Activated naive CD8-positive, alpha-beta T cell treated with anti-CD3 and anti-CD28 coated beads for 36 hours (primary cell): Measurements from ENCODE around the gene PCDHA4. TPM values are rescaled to one million over a fixed set of nuclear protein-coding genes. Genes with fewer than 3 reads are reported as not detected.

Experiments used
- total RNA-seq, 2 experiments: library from RNA; stranded (reverse); gene quantifications; one replicate each; pipeline ENCODE4 v1.2.3, GENCODE V29; 2021

The PCDHA4 gene
- total RNA-seq, 2 experiments from 2014 or later, result not detected

Other genes with a start within 250 kb of the PCDHA4 start
- 10 to 100 TPM; 54.6 to 60.6 TPM for gene SRA1, start 249.6 kb upstream of the PCDHA4 start, total RNA-seq
- 10 to 100 TPM; 17.5 to 17.8 TPM for gene APBB3, start 242.5 kb upstream of the PCDHA4 start, total RNA-seq
- 100 to 1,000 TPM in 1 of 2 experiments, 10 to 100 TPM in 1; 97.4 to 100 TPM for gene SLC35A4, start 242.2 kb upstream of the PCDHA4 start, total RNA-seq
- gene CD14, start 173.9 kb upstream of the PCDHA4 start, total RNA-seq, result under 1 TPM; 0.42 to 0.58 TPM
- 10 to 100 TPM; 34.4 to 37.4 TPM for gene TMCO6, start 167.6 kb upstream of the PCDHA4 start, total RNA-seq
- 10 to 100 TPM; 64.2 to 69.4 TPM for gene NDUFA2, start 159.4 kb upstream of the PCDHA4 start, total RNA-seq
- gene IK, start 159.2 kb upstream of the PCDHA4 start, total RNA-seq, result 10 to 100 TPM; 94.3 to 95.3 TPM
- 10 to 100 TPM; 37.5 to 38.9 TPM for gene WDR55, start 142.2 kb upstream of the PCDHA4 start, total RNA-seq
- gene DND1, start 133.5 kb upstream of the PCDHA4 start, total RNA-seq, result 1 to 10 TPM; 2.7 to 3.7 TPM
- gene HARS1, start 115.7 kb upstream of the PCDHA4 start, total RNA-seq, result 100 to 1,000 TPM in 1 of 2 experiments, 10 to 100 TPM in 1; 95.2 to 104 TPM
- gene HARS2, start 115.6 kb upstream of the PCDHA4 start, total RNA-seq, result 10 to 100 TPM; 23.6 to 24.0 TPM
- gene ZMAT2, start 106.6 kb upstream of the PCDHA4 start, total RNA-seq, result 10 to 100 TPM; 64.8 to 67.2 TPM
- not detected for gene PCDHA1, start 20.9 kb upstream of the PCDHA4 start, total RNA-seq
- gene PCDHA2, start 12.2 kb upstream of the PCDHA4 start, total RNA-seq, result not detected
- not detected for gene PCDHA3, start 6.0 kb upstream of the PCDHA4 start, total RNA-seq
- gene PCDHA5, start 14.5 kb downstream of the PCDHA4 start, total RNA-seq, result not detected
- gene PCDHA6, start 20.9 kb downstream of the PCDHA4 start, total RNA-seq, result not detected
- not detected for gene PCDHA7, start 27.2 kb downstream of the PCDHA4 start, total RNA-seq
- not detected for gene PCDHA8, start 34.1 kb downstream of the PCDHA4 start, total RNA-seq
- not detected for gene PCDHA9, start 41.3 kb downstream of the PCDHA4 start, total RNA-seq
- gene PCDHA10, start 48.8 kb downstream of the PCDHA4 start, total RNA-seq, result not detected
- gene PCDHA11, start 61.9 kb downstream of the PCDHA4 start, total RNA-seq, result not detected
- gene PCDHA12, start 68.2 kb downstream of the PCDHA4 start, total RNA-seq, result not detected
- gene PCDHA13, start 75.1 kb downstream of the PCDHA4 start, total RNA-seq, result not detected
- gene PCDHAC1, start 119.2 kb downstream of the PCDHA4 start, total RNA-seq, result not detected
- not detected for gene PCDHAC2, start 159.4 kb downstream of the PCDHA4 start, total RNA-seq
- gene PCDHB1, start 244.3 kb downstream of the PCDHA4 start, total RNA-seq, result not detected